HepG2 (cell line): ENCODE data around the gene CDC42BPG. TPM values are rescaled to one million over a fixed set of nuclear protein-coding genes. Genes with fewer than 3 reads are reported as not detected.

Source experiments
- AKAP8 ChIP-seq: sonication (generic); formaldehyde crosslinking; IDR thresholded peaks from 2 replicates; pipeline ENCODE4 v1.5.1; 2020; ENCODE audit warnings: mild to moderate bottlenecking, missing genetic modification reagents
- CHCHD3 ChIP-seq: sonication (generic); formaldehyde crosslinking; IDR thresholded peaks from 2 replicates; pipeline ENCODE4 v1.8.0; 2022; ENCODE audit warnings: mild to moderate bottlenecking, missing genetic modification reagents, moderate library complexity
- KAT8 ChIP-seq: IDR thresholded peaks from 2 replicates; pipeline ENCODE4 v1.6.1; 2016; ENCODE audit warnings: missing genetic modification reagents, missing compliant biosample characterization
- MLLT10 ChIP-seq: sonication (generic); formaldehyde crosslinking; IDR thresholded peaks from 2 replicates; pipeline ENCODE4 v1.4.0; 2020; ENCODE audit warnings: missing genetic modification reagents
- PAWR ChIP-seq: sonication (generic); formaldehyde crosslinking; IDR thresholded peaks from 2 replicates; pipeline ENCODE4 v1.4.0; 2020; ENCODE audit warnings: missing genetic modification reagents, mild to moderate bottlenecking, borderline replicate concordance
- RAD21 ChIP-seq: fragments of 450-650 bp; formaldehyde crosslinking; IDR thresholded peaks from 2 replicates; pipeline ENCODE4 v1.5.0; 2020; ENCODE audit warnings: mild to moderate bottlenecking
- RBM22 ChIP-seq: fragments of 200-400 bp; formaldehyde crosslinking; optimal IDR thresholded peaks from 2 replicates; pipeline ENCODE3; 2017; ENCODE audit warnings: mild to moderate bottlenecking, low read length, moderate library complexity
- SETDB1 ChIP-seq: sonication (generic); formaldehyde crosslinking; IDR thresholded peaks from 2 replicates; pipeline ENCODE4 v1.5.1; 2020; ENCODE audit warnings: missing genetic modification reagents, mild to moderate bottlenecking, borderline replicate concordance
- SOX13 ChIP-seq, 3 experiments: fragments of 450-650 bp in 1 of 3; sonication (generic) in 1 of 3; formaldehyde crosslinking in 1 of 3; IDR thresholded peaks in 2 of 3; conservative IDR thresholded peaks in 1 of 3; 2 replicates each; pipeline versions ENCODE4 v1.5.0 to v1.6.1; 2016 to 2020; ENCODE audit warnings: antibody characterized with exemption in 1 of 3, mild to moderate bottlenecking in 1 of 3, missing compliant biosample characterization in 1 of 3, missing genetic modification reagents in 1 of 3, moderate library complexity in 1 of 3
- XRCC5 ChIP-seq: fragments of 200-400 bp; formaldehyde crosslinking; optimal IDR thresholded peaks from 2 replicates; pipeline ENCODE3; 2017; ENCODE audit warnings: mild to moderate bottlenecking, low read length
- ZNF136 ChIP-seq: sonication (generic); formaldehyde crosslinking; IDR thresholded peaks from 2 replicates; pipeline ENCODE4 v1.8.1; 2022; ENCODE audit warnings: low read depth, mild to moderate bottlenecking, moderate library complexity, missing genetic modification reagents
- ZNF281 ChIP-seq: sonication (generic); formaldehyde crosslinking; IDR thresholded peaks from 2 replicates; pipeline ENCODE4 v1.4.0; 2020; ENCODE audit warnings: missing genetic modification reagents, borderline replicate concordance
- ZNF34 ChIP-seq: sonication (generic); formaldehyde crosslinking; IDR thresholded peaks from 2 replicates; pipeline ENCODE4 v1.4.0; 2020; ENCODE audit warnings: mild to moderate bottlenecking, missing genetic modification reagents, borderline replicate concordance
- ZNF432 ChIP-seq: sonication (generic); formaldehyde crosslinking; IDR thresholded peaks from 2 replicates; pipeline ENCODE4 v1.5.0; 2020; ENCODE audit warnings: missing genetic modification reagents, mild to moderate bottlenecking, borderline replicate concordance
- ZNF468 ChIP-seq: sonication (generic); formaldehyde crosslinking; IDR thresholded peaks from 2 replicates; pipeline ENCODE4 v1.8.0; 2022; ENCODE audit warnings: mild to moderate bottlenecking, moderate library complexity, missing genetic modification reagents
- ZNF562 ChIP-seq: sonication (generic); formaldehyde crosslinking; IDR thresholded peaks from 2 replicates; pipeline ENCODE4 v1.8.0; 2022; ENCODE audit warnings: missing genetic modification reagents, borderline replicate concordance
- ZNF737 ChIP-seq: sonication (generic); formaldehyde crosslinking; IDR thresholded peaks from 2 replicates; pipeline ENCODE4 v1.5.0; 2020; ENCODE audit warnings: missing genetic modification reagents, mild to moderate bottlenecking, borderline replicate concordance
- ZNF772 ChIP-seq: sonication (generic); formaldehyde crosslinking; IDR thresholded peaks from 2 replicates; pipeline ENCODE4 v1.5.0; 2020; ENCODE audit warnings: mild to moderate bottlenecking, missing genetic modification reagents
- polyA plus RNA-seq, 8 experiments: library from polyadenylated mRNA; depleted of rRNA in 3 of 8; stranded (reverse) in 7 of 8; unstranded in 1 of 8; fragments of >200 nt; fragmentation: Illumina TruSeq in 4 of 8; extraction: Trizol in 4 of 8; gene quantifications; 2 replicates each; pipeline versions ENCODE4 v1.2.1 to v1.2.3, GENCODE V29; 2011 to 2016; ENCODE audit warnings: low read depth in 4 of 8, missing spikeins in 1 of 8, mixed read lengths in 1 of 8; ENCODE audit not compliant: insufficient read depth in 1 of 8
- total RNA-seq, 5 experiments: library from RNA; depleted of rRNA; stranded (reverse); fragments of >200 nt; fragmentation: Illumina TruSeq; extraction: Trizol; gene quantifications; 2 replicates each; pipeline ENCODE4 v1.2.3, GENCODE V29; 2016; ENCODE audit warnings: low read depth in 1 of 5
- TF ChIP-seq, protein P1 (sequence below): sonication (generic); formaldehyde crosslinking; conservative IDR thresholded peaks from 2 replicates; pipeline ENCODE4 v1.8.0; 2022; ENCODE audit warnings: mild to moderate bottlenecking, moderate library complexity, missing genetic modification reagents
- TF ChIP-seq, protein P2 (sequence below): sonication (generic); formaldehyde crosslinking; IDR thresholded peaks from 2 replicates; pipeline ENCODE4 v1.4.0; 2020; ENCODE audit warnings: low read depth, mild to moderate bottlenecking, missing genetic modification reagents
- TF ChIP-seq, protein P3 (sequence below): sonication (generic); formaldehyde crosslinking; IDR thresholded peaks from 2 replicates; pipeline ENCODE4 v1.8.0; 2022; ENCODE audit warnings: mild to moderate bottlenecking, missing genetic modification reagents, moderate library complexity

Gene CDC42BPG
- total and polyA plus RNA-seq, 2 of the 13 experiments (the other 11 are each of a cell fraction or from before 2014, with no cell fraction given) = 0.55 to 1.4 TPM

- TF ChIP-seq SETDB1 (CRISPR knock-in tag) = no peak
- TF ChIP-seq ZNF136 (CRISPR knock-in tag) = no peak
- TF ChIP-seq, protein P1, sequence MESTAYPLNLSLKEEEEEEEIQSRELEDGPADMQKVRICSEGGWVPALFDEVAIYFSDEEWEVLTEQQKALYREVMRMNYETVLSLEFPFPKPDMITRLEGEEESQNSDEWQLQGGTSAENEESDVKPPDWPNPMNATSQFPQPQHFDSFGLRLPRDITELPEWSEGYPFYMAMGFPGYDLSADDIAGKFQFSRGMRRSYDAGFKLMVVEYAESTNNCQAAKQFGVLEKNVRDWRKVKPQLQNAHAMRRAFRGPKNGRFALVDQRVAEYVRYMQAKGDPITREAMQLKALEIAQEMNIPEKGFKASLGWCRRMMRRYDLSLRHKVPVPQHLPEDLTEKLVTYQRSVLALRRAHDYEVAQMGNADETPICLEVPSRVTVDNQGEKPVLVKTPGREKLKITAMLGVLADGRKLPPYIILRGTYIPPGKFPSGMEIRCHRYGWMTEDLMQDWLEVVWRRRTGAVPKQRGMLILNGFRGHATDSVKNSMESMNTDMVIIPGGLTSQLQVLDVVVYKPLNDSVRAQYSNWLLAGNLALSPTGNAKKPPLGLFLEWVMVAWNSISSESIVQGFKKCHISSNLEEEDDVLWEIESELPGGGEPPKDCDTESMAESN (CRISPR knock-in tag) = peak; percentile 21; the same call in 1 of the 2 replicates
- TF ChIP-seq KAT8 (CRISPR knock-in tag) = no peak
- TF ChIP-seq RAD21 (CRISPR knock-in tag) = no peak
- TF ChIP-seq MLLT10 = no peak
- no peak for TF ChIP-seq ZNF468 (CRISPR knock-in tag)
- peak; percentile 68; the same call in 1 of the 2 replicates for TF ChIP-seq AKAP8
- TF ChIP-seq ZNF737 (CRISPR knock-in tag) = no peak
- TF ChIP-seq CHCHD3 (CRISPR knock-in tag) = no peak
- TF ChIP-seq ZNF34 (CRISPR knock-in tag) = no peak
- TF ChIP-seq ZNF281 = no peak; the same call in 1 of the 2 replicates
- TF ChIP-seq XRCC5 = no peak
- TF ChIP-seq SOX13 (IDR thresholded peaks at IDR 0.05) = peak; percentile 2; the same call in 1 of the 2 replicates
- TF ChIP-seq SOX13 (CRISPR knock-in tag; conservative IDR thresholded peaks at IDR 0.05 in 1 of 2, IDR thresholded peaks at IDR 0.05 in 1 of 2) = no peak
- no peak for TF ChIP-seq ZNF562
- no peak for TF ChIP-seq PAWR (CRISPR knock-in tag)
- TF ChIP-seq, protein P2, sequence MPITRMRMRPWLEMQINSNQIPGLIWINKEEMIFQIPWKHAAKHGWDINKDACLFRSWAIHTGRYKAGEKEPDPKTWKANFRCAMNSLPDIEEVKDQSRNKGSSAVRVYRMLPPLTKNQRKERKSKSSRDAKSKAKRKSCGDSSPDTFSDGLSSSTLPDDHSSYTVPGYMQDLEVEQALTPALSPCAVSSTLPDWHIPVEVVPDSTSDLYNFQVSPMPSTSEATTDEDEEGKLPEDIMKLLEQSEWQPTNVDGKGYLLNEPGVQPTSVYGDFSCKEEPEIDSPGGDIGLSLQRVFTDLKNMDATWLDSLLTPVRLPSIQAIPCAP (CRISPR knock-in tag) = no peak
- peak; percentile 42; the same call in 1 of the 2 replicates for TF ChIP-seq ZNF772 (CRISPR knock-in tag)
- TF ChIP-seq ZNF432 (CRISPR knock-in tag) = no peak
- peak; percentile 94 for TF ChIP-seq RBM22
- TF ChIP-seq, protein P3, sequence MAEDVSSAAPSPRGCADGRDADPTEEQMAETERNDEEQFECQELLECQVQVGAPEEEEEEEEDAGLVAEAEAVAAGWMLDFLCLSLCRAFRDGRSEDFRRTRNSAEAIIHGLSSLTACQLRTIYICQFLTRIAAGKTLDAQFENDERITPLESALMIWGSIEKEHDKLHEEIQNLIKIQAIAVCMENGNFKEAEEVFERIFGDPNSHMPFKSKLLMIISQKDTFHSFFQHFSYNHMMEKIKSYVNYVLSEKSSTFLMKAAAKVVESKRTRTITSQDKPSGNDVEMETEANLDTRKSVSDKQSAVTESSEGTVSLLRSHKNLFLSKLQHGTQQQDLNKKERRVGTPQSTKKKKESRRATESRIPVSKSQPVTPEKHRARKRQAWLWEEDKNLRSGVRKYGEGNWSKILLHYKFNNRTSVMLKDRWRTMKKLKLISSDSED (CRISPR knock-in tag) = no peak
Measured at GRCh38 chr11:64888729-64889511, 44.5 kb upstream of the CDC42BPG start (continued).
